Globus pallidus (tissue), 1 donor: Measurements from ENCODE around the gene CACUL1.

Source experiments
- DNase-seq: peaks from one replicate; pipeline ENCODE4 v3.0.0-alpha.2; 2015; ENCODE audit warnings: low spot score

The CACUL1 gene

DNA sequence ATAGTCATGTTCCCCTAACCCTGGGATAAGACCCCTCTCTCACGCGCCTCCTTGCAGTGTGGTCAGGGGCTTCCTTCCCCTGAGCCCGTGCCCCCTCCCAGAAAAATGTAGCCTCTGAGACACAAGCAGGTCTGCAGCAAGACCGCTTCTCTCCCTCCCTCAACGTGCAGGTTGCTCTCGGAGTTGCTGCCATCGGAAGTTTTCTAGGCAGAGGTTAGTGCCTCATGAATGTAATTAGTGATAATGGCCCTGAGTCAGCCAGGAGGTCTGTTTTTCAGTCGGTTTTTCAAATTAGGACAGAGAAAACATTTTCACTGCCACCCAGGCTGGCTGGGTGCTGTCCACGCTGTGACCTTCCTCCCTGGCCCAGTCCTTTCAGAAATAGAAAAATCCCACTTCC is 116.1 kb downstream of the CACUL1 start:
- peak; percentile 3 for DNase-seq

DNA sequence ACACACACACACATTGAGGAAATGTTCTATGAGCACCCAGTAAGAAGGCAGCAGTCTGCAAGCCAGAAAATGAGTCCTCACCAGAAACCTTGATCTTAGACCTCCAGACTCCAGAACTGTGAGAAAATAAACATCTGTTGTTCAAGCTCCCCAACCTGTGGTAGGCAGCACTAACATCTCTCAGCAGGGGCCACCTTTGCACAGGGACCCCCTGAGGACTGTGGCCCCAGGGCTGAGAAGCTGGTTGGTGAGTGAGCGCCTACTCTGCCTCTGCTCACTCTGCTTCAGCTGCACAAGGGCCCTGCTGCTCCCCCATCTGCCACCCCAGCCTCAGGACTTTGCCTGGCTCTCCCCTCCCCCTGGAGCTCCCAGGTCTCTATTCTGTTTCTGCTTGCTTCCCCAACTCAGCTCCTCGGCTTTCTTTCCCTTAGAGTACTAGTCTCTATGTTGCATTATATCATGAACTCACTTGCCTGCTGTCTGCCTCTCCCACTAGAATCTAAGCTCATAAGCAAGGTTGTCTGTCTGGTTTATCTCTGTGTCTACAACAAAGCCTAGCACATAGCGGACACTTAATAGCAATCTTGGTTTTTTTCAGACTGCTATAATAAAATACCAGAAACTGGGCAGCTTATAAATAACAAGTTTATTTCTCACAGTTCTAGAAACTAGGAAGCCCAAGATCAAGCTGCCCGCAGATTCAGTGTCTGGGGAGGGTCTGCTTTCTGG is 118.9 kb downstream of the CACUL1 start:
- no peak for DNase-seq

DNA sequence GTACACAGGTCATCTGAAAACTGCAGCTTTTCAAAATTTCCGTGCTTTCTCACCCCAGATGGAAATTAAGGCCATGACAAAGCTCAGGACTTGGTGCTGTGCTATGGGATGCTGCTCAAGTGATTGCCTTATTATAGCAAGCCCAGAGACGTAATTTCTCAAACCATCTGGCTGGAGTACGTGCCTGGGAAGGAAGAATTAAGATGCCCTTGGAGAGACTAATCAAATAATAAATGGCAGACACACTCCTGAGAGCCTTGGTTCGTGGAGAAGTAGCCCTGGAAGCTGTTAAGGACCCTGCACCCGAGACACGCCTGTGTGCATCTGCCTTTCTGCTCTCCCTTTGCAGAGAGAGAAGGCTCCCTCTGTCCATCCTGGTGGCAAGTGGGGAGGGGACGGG is 121.0 kb downstream of the CACUL1 start:
- no peak for DNase-seq

DNA sequence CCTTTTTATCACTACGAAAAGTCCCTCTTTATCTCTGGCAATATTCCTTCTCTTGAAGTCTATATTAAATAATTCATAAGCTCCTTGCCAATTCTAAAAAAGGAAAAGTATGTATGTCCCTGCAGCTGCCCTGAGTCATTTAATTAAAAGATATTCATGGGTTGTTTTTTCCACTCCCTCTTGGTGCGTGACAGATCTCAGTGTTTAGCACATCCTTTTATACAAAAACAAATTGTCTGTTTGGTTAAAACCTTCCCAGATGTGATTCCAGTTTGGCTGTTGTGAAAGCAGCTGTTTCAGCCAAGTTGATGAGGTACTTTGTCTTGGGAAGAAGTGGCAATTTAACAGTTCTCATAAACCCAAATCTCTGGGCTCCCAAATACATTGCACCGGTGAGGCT is 125.6 kb downstream of the CACUL1 start:
- no peak for DNase-seq

DNA sequence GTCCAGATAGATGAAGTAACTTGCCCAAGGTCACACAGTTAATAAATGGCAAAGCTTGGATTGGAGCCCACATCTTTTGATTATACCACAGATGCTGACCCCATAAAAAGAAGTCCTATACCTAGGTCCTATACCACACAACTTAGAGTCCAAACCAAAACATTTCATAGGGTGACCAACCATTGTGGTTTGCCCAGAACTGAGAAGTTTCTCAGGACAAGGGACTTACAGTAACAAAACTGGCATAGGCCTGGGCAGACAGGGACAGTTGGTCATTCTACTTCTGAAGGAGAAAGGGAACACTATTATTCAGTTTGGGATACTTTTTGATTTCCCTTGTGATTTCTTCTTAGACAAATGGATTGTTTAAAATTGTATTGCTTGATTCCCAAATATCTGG is 126.4 kb downstream of the CACUL1 start:
- DNase-seq: no peak

DNA sequence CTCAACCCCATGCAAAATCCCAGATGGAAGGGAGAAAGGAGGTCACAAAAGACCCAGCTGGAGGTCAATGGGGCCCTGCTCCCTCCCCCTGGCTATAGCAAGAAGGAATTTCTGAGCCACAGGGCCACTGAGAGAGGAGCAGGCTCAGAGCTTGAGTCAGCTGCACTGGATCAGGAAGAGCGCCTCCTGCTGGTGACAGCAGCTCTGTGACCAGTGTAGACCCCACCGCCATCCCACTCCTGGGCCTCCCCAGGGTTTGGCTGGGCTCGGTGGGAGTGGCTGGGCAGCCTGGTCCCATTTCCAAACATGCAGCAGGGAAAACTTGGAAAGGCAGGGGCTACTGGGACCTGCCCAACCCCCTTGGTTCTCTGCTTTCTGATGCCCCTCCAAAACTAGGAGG is 127.8 kb downstream of the CACUL1 start:
- DNase-seq: no peak
